ENCODE results near the gene USP14.
"Not testable (repeated sequence)": the region's sequence is repeated elsewhere in the genome, so short reads cannot be mapped to it uniquely, and the experiment has no call there.

Gene USP14

DNA sequence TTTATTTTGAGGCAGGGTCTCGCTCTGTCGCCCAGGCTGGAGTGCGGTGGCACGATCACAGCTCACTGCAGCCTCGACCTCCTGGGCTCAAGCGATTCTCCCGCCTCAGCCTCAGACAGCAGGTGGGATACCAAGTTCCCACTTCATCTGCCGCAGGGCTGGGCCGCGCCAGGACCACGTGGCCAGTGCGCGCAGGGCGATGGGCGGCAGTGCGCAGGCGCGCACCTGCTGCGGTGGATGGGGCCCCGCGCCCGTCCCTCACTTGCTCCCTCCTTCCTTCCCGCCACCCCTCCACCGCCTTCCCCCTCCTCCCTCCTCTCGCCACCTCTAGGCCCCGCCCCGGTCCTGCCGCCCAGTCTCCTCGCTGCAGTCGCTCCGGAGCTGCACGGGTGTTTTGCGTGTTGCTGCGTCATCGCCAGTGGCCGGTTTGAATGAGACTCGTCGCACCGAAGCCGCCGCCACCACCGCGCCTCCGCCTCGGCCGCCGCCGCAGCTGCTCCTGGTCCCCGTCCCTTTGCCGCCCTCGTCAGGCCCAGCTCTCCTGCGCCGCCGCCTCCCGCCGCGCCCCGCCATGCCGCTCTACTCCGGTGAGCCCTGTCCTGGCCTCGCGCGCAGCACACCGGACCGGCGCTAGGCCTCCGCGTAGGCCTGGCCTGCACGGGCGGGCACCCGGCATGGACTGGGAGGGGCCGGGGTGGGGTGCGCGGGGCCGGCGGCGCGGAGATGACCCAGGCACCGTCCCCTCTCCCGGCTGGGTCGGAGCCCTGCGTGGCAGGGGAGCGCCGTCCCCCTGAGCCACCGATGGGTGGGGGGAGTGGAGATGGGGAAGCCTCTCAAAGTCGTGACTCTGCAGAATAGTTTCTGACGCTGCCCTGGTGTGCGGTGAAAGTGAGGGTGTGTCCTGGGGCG is at the start of gene USP14:
TSS of gene USP14 (plus strand) at position 430 of the 909 bp plus-strand sequence. CDS start at position 572, 142 bp downstream.
- Histone ChIP-seq H3K4me3 (ENCODE audit: low read depth, low read length) (peak within 1 kb of the TSS; percentile 98), H3K36me3 (ENCODE audit: control insufficient read depth, insufficient read depth, low read length) (peaks cover 5% of the 10 kb centered on the region), H3K27me3 (ENCODE audit: control insufficient read depth, insufficient read depth, low read length) (peaks cover 12% of the 10 kb centered on the region; the same call in 1 of the 2 replicates), H3K9ac (ENCODE audit: low read length) (peak within 1 kb of the TSS; percentile 97), H3K27ac (ENCODE audit: low read depth, low read length) (peak within 1 kb of the TSS; percentile 85), H3K4me1 (ENCODE audit: control insufficient read depth, insufficient read depth, low read length) (no peaks in the 10 kb centered on the region), H3K9me3 (ENCODE audit: control insufficient read depth, insufficient read depth, low read depth, low read length) (no peaks in the 10 kb centered on the region)

GRCh38 chr18:108665-109063 is 49.7 kb upstream of the USP14 start:
- not testable (repeated sequence) for H3K27ac ChIP-seq (ENCODE audit: low read depth, low read length); H3K4me3 ChIP-seq (ENCODE audit: low read depth, low read length); H3K36me3 ChIP-seq (ENCODE audit: control insufficient read depth, insufficient read depth, low read length); H3K9ac ChIP-seq (ENCODE audit: low read length); H3K4me1 ChIP-seq (ENCODE audit: control insufficient read depth, insufficient read depth, low read length)
- Histone ChIP-seq H3K9me3 (ENCODE audit: control insufficient read depth, insufficient read depth, low read depth, low read length) (peaks cover 39% of the 10 kb centered on the region), H3K27me3 (ENCODE audit: control insufficient read depth, insufficient read depth, low read length) (peaks cover 11% of the 10 kb centered on the region)

GRCh38 chr18:109130-109921 is 49.0 kb upstream of the USP14 start:
- H3K9ac ChIP-seq (ENCODE audit: low read length); H3K4me3 ChIP-seq (ENCODE audit: low read depth, low read length); H3K27ac ChIP-seq (ENCODE audit: low read depth, low read length): not testable (repeated sequence)

DNA sequence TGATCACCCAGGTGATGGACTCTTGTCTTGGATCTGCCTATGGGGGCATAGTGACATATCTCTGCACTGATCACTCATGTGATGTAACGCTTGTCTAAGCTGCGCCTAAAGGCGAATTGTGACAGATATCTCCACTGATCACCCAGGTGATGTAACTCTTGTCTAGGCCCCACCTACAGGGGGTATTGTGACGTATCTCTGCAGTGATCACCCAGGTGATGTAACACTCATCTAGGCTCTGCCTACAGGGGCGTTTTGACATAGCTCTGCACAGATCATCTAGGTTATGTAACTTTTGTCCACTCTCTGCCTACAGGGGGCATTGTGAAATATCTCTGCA is 48.5 kb upstream of the USP14 start:
- not testable (repeated sequence) for H3K27ac ChIP-seq (ENCODE audit: low read depth, low read length); H3K9ac ChIP-seq (ENCODE audit: low read length); H3K4me1 ChIP-seq (ENCODE audit: control insufficient read depth, insufficient read depth, low read length); H3K36me3 ChIP-seq (ENCODE audit: control insufficient read depth, insufficient read depth, low read length); H3K4me3 ChIP-seq (ENCODE audit: low read depth, low read length)
- H3K27me3 ChIP-seq (ENCODE audit: control insufficient read depth, insufficient read depth, low read length), result peaks cover 11% of the 10 kb centered on the region
- H3K9me3 ChIP-seq (ENCODE audit: control insufficient read depth, insufficient read depth, low read depth, low read length), result peaks cover 39% of the 10 kb centered on the region

More at GRCh38 chr18:109130-109921, 49.0 kb upstream of the USP14 start:
- H3K4me1 ChIP-seq (ENCODE audit: control insufficient read depth, insufficient read depth, low read length); H3K36me3 ChIP-seq (ENCODE audit: control insufficient read depth, insufficient read depth, low read length): not testable (repeated sequence)
- Histone ChIP-seq H3K9me3 (ENCODE audit: control insufficient read depth, insufficient read depth, low read depth, low read length) (peaks cover 39% of the 10 kb centered on the region), H3K27me3 (ENCODE audit: control insufficient read depth, insufficient read depth, low read length) (peaks cover 11% of the 10 kb centered on the region)

- peaks cover 35% of the 10 kb centered on the region for H3K9me3 ChIP-seq (ENCODE audit: control insufficient read depth, insufficient read depth, low read depth, low read length)
- not testable (repeated sequence) for H3K9ac ChIP-seq (ENCODE audit: low read length); H3K27ac ChIP-seq (ENCODE audit: low read depth, low read length)
Observed at GRCh38 chr18:110351-111201, 47.8 kb upstream of the USP14 start.

GRCh38 chr18:111306-112014 is 46.9 kb upstream of the USP14 start:
- no peaks in the 10 kb centered on the region for H3K36me3 ChIP-seq (ENCODE audit: control insufficient read depth, insufficient read depth, low read length)
- H3K27me3 ChIP-seq (ENCODE audit: control insufficient read depth, insufficient read depth, low read length), result peaks cover 11% of the 10 kb centered on the region
- peaks cover 31% of the 10 kb centered on the region for H3K9me3 ChIP-seq (ENCODE audit: control insufficient read depth, insufficient read depth, low read depth, low read length)
- no peak overlapping the region for H3K27ac ChIP-seq (ENCODE audit: low read depth, low read length)
- H3K4me3 ChIP-seq (ENCODE audit: low read depth, low read length), result peak overlapping the region; percentile 54
- H3K4me1 ChIP-seq (ENCODE audit: control insufficient read depth, insufficient read depth, low read length), result peaks cover 5% of the 10 kb centered on the region; the same call in 1 of the 2 replicates
- H3K9ac ChIP-seq (ENCODE audit: low read length), result peak overlapping the region; percentile 63

More at GRCh38 chr18:110351-111201, 47.8 kb upstream of the USP14 start:
- Histone ChIP-seq H3K4me3 (ENCODE audit: low read depth, low read length) (peak overlapping the region; percentile 54; the same call in 1 of the 2 replicates), H3K27me3 (ENCODE audit: control insufficient read depth, insufficient read depth, low read length) (peaks cover 11% of the 10 kb centered on the region)
- H3K4me1 ChIP-seq (ENCODE audit: control insufficient read depth, insufficient read depth, low read length); H3K36me3 ChIP-seq (ENCODE audit: control insufficient read depth, insufficient read depth, low read length): not testable (repeated sequence)

DNA sequence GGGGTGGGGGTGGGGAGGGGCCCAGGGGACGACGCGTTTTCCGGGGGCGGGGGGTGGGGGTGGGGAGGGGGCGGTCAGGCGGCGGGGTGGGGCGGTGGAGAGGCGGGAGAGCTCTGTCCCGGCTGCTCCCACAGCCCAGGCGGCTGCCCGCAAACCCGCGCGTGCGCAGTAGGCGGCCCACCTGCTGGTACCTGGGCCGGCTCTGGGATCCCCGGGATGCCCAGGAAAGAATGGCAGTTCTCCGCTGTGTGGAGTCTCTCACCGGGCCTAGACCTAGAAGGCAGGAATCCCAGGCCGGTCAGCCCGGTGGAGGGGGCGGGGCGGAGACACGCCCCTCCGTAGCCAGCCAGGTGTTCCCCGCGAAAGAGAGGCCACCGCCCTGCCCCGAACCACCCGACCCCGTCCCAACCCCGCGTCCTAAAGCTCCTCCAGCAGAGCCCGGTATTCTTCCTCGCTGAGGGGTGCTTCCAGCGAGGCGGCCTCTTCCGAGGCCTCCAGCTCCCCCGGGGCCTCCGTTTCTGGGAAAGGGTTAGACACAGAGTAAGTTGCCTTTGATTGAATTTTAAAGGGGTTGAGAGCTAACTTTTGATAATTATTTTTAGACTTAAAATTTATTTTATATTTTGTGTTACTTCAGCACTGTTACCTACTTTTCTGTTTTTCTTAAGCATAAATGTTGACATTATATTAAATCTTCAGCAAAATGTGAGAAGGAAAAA is 46.2 kb upstream of the USP14 start:
- not testable (repeated sequence) for H3K27ac ChIP-seq (ENCODE audit: low read depth, low read length); H3K9ac ChIP-seq (ENCODE audit: low read length); H3K4me1 ChIP-seq (ENCODE audit: control insufficient read depth, insufficient read depth, low read length); H3K4me3 ChIP-seq (ENCODE audit: low read depth, low read length); H3K36me3 ChIP-seq (ENCODE audit: control insufficient read depth, insufficient read depth, low read length)
- Histone ChIP-seq H3K9me3 (ENCODE audit: control insufficient read depth, insufficient read depth, low read depth, low read length) (peaks cover 24% of the 10 kb centered on the region), H3K27me3 (ENCODE audit: control insufficient read depth, insufficient read depth, low read length) (peaks cover 11% of the 10 kb centered on the region)

- H3K4me1 ChIP-seq (ENCODE audit: control insufficient read depth, insufficient read depth, low read length); H3K4me3 ChIP-seq (ENCODE audit: low read depth, low read length); H3K9me3 ChIP-seq (ENCODE audit: control insufficient read depth, insufficient read depth, low read depth, low read length); H3K9ac ChIP-seq (ENCODE audit: low read length); H3K27me3 ChIP-seq (ENCODE audit: control insufficient read depth, insufficient read depth, low read length); H3K36me3 ChIP-seq (ENCODE audit: control insufficient read depth, insufficient read depth, low read length); H3K27ac ChIP-seq (ENCODE audit: low read depth, low read length): not testable (repeated sequence)
Observed at GRCh38 chr18:120539-121260, 37.7 kb upstream of the USP14 start.

DNA sequence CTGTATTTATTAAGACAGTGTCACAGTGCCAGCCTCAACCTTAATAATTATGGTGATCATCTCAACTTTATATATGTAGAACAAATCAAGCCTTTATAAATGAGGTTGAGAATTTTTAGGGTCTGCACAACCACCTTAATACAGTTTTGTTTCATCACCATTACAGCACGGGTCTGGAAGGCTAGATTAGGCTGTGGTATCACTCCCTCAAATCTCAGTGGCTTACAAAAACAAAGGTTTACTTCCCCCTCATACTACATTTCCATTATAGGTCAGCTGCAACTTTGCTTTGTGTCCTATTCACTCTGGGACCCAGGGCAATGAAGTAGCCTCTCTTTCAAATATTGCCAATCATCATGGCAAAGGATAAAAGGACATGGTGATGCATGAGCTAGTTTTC is 23.3 kb upstream of the USP14 start:
- no peaks in the 10 kb centered on the region for H3K4me1 ChIP-seq (ENCODE audit: control insufficient read depth, insufficient read depth, low read length)
- no peaks in the 10 kb centered on the region for H3K27me3 ChIP-seq (ENCODE audit: control insufficient read depth, insufficient read depth, low read length)
- no peak overlapping the region for H3K27ac ChIP-seq (ENCODE audit: low read depth, low read length)
- no peaks in the 10 kb centered on the region for H3K36me3 ChIP-seq (ENCODE audit: control insufficient read depth, insufficient read depth, low read length)
- H3K9ac ChIP-seq (ENCODE audit: low read length), result no peak overlapping the region
- H3K4me3 ChIP-seq (ENCODE audit: low read depth, low read length), result no peak overlapping the region
- peaks cover 8% of the 10 kb centered on the region; the same call in 1 of the 2 replicates for H3K9me3 ChIP-seq (ENCODE audit: control insufficient read depth, insufficient read depth, low read depth, low read length)

Data from HUES6 (cell line).